HG03521 (cell line): Measurements from ENCODE around the gene UBASH3A.
"Not testable (repeated sequence)": the region's sequence is repeated elsewhere in the genome, so short reads cannot be mapped to it uniquely, and the experiment has no call there.

Experiments
- ATAC-seq: cut with Tn5 transposase; IDR thresholded peaks from one replicate; pipeline ENCODE4 v1.9.1; 2021; ENCODE audit warnings: mild to moderate bottlenecking, moderate library complexity; ENCODE audit not compliant: unreplicated experiment

The UBASH3A gene

GRCh38 chr21:42390193-42390592, 13.5 kb upstream of the UBASH3A start:
- no peak for ATAC-seq

- no peak for ATAC-seq
Measured at GRCh38 chr21:42390696-42391095, 13.0 kb upstream of the UBASH3A start.

- no peak for ATAC-seq
Measured at GRCh38 chr21:42391297-42391696, 12.4 kb upstream of the UBASH3A start.

- no peak for ATAC-seq
Measured at GRCh38 chr21:42392731-42393442, 10.8 kb upstream of the UBASH3A start.

- ATAC-seq = no peak
Measured at GRCh38 chr21:42393443-42393950, 10.2 kb upstream of the UBASH3A start.

GRCh38 chr21:42395302-42395701, 8.4 kb upstream of the UBASH3A start:
- ATAC-seq = no peak

- ATAC-seq = no peak
Measured at GRCh38 chr21:42395905-42396651, 7.6 kb upstream of the UBASH3A start, which contains the start of gene TMPRSS3. TSS of gene TMPRSS3 (minus strand) at chr21:42396052. CDS start at chr21:42395417, 635 bp downstream.

- ATAC-seq = no peak
Measured at GRCh38 chr21:42396799-42397745, 6.6 kb upstream of the UBASH3A start.

GRCh38 chr21:42397746-42398394, 5.8 kb upstream of the UBASH3A start:
- ATAC-seq = no peak

GRCh38 chr21:42398436-42399028, 5.2 kb upstream of the UBASH3A start:
- no peak for ATAC-seq

- no peak for ATAC-seq
Measured at GRCh38 chr21:42400525-42400924, 3.2 kb upstream of the UBASH3A start.

GRCh38 chr21:42401154-42401553, 2.5 kb upstream of the UBASH3A start:
- no peak for ATAC-seq

- ATAC-seq = no peak
Measured at GRCh38 chr21:42401820-42402251, 1.9 kb upstream of the UBASH3A start.

GRCh38 chr21:42404539-42404938, 837 bp downstream of the UBASH3A start:
- ATAC-seq = no peak

- ATAC-seq = no peak
Measured at GRCh38 chr21:42405064-42406013, 1.6 kb downstream of the UBASH3A start.

- no peak for ATAC-seq
Measured at GRCh38 chr21:42406201-42406621, 2.5 kb downstream of the UBASH3A start.

GRCh38 chr21:42406866-42407265, 3.2 kb downstream of the UBASH3A start:
- no peak for ATAC-seq

GRCh38 chr21:42407476-42407875, 3.8 kb downstream of the UBASH3A start:
- no peak for ATAC-seq

- not testable (repeated sequence) for ATAC-seq
Measured at GRCh38 chr21:42408718-42409117, 5.0 kb downstream of the UBASH3A start.
